ENCODE data around the gene FAM114A2.

The FAM114A2 gene

DNA sequence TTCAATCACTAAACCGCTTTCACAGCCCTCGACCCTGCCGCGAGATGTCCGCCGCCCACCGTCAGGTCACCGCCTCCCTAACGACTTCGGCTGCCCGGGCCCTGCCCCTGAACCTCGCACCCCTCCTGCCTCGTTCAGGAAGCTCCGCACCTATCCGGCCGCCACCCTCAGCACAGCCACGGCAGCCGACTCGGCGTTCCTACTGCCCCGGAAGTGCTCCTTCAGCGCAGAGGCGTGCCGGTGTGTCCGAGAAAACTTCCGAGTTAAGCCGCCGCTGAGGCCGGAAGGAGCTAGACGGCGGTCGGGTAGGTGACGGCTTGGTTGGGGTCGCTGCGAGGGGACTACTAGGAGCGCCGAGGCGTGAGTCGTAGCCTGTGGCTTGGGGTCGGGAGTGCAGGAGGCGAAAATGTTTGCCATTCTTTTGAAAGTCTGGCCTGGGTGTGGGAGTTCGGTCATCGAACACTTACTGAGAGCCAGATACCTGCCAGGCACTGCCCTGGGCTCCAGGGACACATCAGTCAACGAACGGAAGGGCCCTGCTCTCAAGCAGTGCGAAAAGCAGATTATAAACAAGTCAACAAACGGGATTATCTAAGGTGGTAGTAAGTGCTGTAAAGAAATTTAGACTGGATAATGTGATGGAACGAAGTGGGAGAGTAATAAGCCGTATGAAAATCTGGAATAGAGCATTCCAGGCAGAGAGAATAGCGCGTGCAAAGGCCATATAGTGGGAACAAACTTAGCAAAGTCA is at the start of gene FAM114A2, which contains the start of gene MFAP3 (continued):
- TF ChIP-seq PATZ1 (tag by site-specific recombination; IDR thresholded peaks at IDR 0.05) (peak; percentile 83; the same call in 1 of the 2 replicates), ZNF37A (tag by site-specific recombination; IDR thresholded peaks at IDR 0.05) (no peak), KLF10 (tag by site-specific recombination; IDR thresholded peaks at IDR 0.05) (peak; percentile 63; the same call in 1 of the 2 replicates), ZNF530 (tag by site-specific recombination; IDR thresholded peaks at IDR 0.05; ENCODE audit: low read depth) (no peak), ZNF138 (tag by site-specific recombination; IDR thresholded peaks at IDR 0.05; ENCODE audit: borderline replicate concordance) (no peak), ZNF837 (tag by site-specific recombination; IDR thresholded peaks at IDR 0.05) (no peak), ZNF596 (tag by site-specific recombination; IDR thresholded peaks at IDR 0.05) (no peak), ZNF658 (tag by site-specific recombination; IDR thresholded peaks at IDR 0.05) (no peak), ZNF311 (tag by site-specific recombination; IDR thresholded peaks at IDR 0.05; ENCODE audit: borderline replicate concordance) (no peak), ZNF830 (tag by site-specific recombination; IDR thresholded peaks at IDR 0.05; ENCODE audit: low read depth) (no peak), ZNF239 (tag by site-specific recombination; IDR thresholded peaks at IDR 0.05) (no peak), KLF8 (tag by site-specific recombination; IDR thresholded peaks at IDR 0.05) (peak; percentile 86), ZFP3 (tag by site-specific recombination; IDR thresholded peaks at IDR 0.05; ENCODE audit: low read depth) (no peak), ZNF157 (tag by site-specific recombination; IDR thresholded peaks at IDR 0.05) (no peak), ZSCAN30 (tag by site-specific recombination; IDR thresholded peaks at IDR 0.05) (peak; percentile 57; the same call in 1 of the 2 replicates), ZNF521 (tag by site-specific recombination; IDR thresholded peaks at IDR 0.05) (no peak), IKZF3 (tag by site-specific recombination; IDR thresholded peaks at IDR 0.05) (no peak), ZNF571 (tag by site-specific recombination; IDR thresholded peaks at IDR 0.05) (no peak), HOXD13 (CRISPR knock-in tag; IDR thresholded peaks at IDR 0.05; ENCODE audit: borderline replicate concordance) (no peak), ZNF776 (tag by site-specific recombination; IDR thresholded peaks at IDR 0.05; ENCODE audit: borderline replicate concordance) (no peak), ZBTB49 (tag by site-specific recombination; IDR thresholded peaks at IDR 0.05; ENCODE audit: low read depth) (no peak), ZNF24 (tag by site-specific recombination; IDR thresholded peaks at IDR 0.05) (peak; percentile 71)
- TF ChIP-seq, protein P1, sequence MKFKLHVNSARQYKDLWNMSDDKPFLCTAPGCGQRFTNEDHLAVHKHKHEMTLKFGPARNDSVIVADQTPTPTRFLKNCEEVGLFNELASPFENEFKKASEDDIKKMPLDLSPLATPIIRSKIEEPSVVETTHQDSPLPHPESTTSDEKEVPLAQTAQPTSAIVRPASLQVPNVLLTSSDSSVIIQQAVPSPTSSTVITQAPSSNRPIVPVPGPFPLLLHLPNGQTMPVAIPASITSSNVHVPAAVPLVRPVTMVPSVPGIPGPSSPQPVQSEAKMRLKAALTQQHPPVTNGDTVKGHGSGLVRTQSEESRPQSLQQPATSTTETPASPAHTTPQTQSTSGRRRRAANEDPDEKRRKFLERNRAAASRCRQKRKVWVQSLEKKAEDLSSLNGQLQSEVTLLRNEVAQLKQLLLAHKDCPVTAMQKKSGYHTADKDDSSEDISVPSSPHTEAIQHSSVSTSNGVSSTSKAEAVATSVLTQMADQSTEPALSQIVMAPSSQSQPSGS (tag by site-specific recombination; IDR thresholded peaks at IDR 0.05; ENCODE audit: low read depth) = no peak
